Omental fat pad (tissue), 4 donors: ENCODE data around the gene NCAPG2. TPM values are rescaled to one million over a fixed set of nuclear protein-coding genes. Genes with fewer than 3 reads are reported as not detected.

Source experiments
- ATAC-seq: fragments of 150-250 bp; one replicate; pipeline ENCODE4 v1.9.1; 2016; ENCODE audit warnings: mild to moderate bottlenecking, moderate library complexity; ENCODE audit not compliant: low FRiP score
- DNase-seq: peaks from one replicate; pipeline ENCODE4 v3.0.0-alpha.2; 2019; ENCODE audit warnings: low spot score
- total RNA-seq, 4 donors: library from RNA; depleted of rRNA; stranded (reverse); fragments of >200 nt; gene quantifications; one replicate each; pipeline ENCODE4 v1.1.0, GENCODE V29; 2016
- TF ChIP-seq, protein P1 (sequence below), 3 donors: fragments of 450-650 bp; IDR thresholded peaks; one replicate each; pipeline ENCODE4 v1.5.1; 2016 to 2017; ENCODE audit warnings: antibody characterized with exemption in 3 of 3, mild to moderate bottlenecking in 3 of 3, moderate library complexity in 2 of 3

NCAPG2 gene
- total RNA-seq, 4 donors from 2014 or later = 5.0 to 9.4 (median 8.7) TPM

DNA sequence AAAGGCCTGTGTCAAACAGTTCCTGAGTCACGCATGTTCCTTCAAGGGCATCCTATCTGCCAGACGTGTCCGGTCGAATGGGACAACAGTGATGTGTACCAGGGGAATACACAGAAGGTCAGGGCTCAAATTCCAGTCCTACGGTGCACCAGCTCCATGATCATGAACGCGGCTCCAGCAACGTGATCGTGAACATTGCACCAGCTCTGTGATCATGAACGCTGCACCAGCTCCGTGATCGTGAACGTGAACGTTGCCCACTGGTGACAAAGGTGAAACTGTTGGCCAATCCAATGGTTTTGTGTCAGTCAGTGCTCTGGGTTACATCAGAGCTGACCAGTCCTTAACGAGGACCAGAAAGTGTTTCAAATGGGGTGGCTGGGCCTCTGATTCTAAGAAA is 112.7 kb downstream of the NCAPG2 start:
- TF ChIP-seq, protein P1, sequence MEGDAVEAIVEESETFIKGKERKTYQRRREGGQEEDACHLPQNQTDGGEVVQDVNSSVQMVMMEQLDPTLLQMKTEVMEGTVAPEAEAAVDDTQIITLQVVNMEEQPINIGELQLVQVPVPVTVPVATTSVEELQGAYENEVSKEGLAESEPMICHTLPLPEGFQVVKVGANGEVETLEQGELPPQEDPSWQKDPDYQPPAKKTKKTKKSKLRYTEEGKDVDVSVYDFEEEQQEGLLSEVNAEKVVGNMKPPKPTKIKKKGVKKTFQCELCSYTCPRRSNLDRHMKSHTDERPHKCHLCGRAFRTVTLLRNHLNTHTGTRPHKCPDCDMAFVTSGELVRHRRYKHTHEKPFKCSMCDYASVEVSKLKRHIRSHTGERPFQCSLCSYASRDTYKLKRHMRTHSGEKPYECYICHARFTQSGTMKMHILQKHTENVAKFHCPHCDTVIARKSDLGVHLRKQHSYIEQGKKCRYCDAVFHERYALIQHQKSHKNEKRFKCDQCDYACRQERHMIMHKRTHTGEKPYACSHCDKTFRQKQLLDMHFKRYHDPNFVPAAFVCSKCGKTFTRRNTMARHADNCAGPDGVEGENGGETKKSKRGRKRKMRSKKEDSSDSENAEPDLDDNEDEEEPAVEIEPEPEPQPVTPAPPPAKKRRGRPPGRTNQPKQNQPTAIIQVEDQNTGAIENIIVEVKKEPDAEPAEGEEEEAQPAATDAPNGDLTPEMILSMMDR (IDR thresholded peaks at IDR 0.05) = no peak
- no peak for ATAC-seq
- no peak for DNase-seq

DNA sequence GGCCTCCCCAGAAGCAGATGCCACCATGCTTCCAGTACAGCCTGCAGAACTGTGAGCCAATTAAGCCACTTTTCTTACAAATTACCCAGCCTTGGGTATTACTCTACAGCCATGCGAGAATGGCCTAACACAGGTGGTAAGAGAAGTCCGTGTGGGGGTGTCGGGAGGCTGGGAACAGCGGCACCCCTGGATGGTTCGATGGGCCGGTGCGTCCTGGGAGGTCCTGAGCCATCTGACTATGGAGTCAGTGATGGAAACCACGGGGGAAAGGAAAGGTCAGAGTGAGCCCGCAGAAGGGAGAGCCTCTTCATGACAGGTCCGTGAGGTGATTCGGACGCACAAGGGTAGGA is 114.4 kb downstream of the NCAPG2 start:
- ATAC-seq (no peak), DNase-seq (no peak)

DNA sequence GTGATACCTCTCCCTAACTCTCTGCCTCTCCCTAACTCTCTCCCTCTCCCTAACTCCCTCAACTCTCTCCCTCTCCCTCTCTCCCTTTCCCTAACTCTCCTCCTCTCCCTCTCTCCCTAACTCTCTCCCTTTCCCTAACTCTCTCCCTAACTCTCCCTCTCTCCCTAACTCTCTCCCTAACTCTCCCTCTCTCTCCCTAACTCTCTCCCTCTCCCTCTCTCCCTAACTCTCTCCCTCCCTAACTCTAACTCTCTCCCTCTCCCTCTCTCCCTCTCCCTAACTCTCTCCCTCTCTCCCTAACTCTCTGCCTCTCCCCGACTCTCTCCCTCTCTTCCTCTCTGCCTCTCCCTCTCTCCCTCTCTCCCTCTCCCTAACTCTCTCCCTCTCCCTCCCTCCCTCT is 115.0 kb downstream of the NCAPG2 start:
- TF ChIP-seq, protein P1 (IDR thresholded peaks at IDR 0.05) = no peak
- ATAC-seq (no peak), DNase-seq (no peak)

More for the DNA sequence above, 114.4 kb downstream of the NCAPG2 start:
- TF ChIP-seq, protein P1 (IDR thresholded peaks at IDR 0.05) = no peak

- ATAC-seq (no peak), DNase-seq (no peak)
- TF ChIP-seq, protein P1 (IDR thresholded peaks at IDR 0.05) = no peak
Observed at GRCh38 chr7:158588878-158589442, 115.6 kb downstream of the NCAPG2 start.

DNA sequence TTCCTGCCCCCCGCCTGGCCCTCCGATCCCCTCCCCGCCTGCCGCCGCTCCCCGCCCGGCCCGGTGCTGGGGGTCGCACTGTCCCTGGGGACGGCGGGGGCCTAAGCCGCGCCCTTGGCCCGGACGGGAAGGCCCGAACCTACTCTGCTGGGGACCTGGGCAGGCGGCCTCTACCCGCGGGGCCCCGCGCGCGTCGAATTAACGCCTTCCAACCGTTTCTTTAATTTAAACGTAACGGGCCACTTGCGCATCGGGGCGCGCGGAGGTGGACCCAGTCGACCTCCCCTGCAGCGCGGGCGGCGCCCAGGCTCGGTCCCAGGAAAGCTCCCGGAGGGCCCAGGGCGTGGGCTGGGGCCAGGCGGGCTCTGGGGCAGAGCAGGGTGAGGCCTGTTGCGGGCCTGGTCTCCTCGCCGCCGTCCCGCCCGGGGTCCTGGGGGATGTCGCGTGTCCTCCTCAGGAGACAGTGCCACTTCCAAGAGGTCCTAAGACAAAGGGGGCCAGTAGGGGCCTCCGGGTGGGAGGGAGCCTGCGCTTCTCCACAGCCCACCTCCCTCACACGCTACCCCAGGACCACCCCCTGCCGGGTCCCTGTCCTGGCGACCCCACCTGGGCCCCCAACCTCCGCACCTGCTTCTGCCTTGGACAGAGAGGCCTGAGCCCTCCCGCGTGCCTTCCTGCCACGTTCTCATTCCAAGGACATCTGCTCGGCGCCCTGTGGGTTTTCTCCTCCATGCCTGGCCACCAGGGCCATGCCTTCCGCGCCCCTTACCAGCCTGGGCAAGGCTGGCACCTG is 116.3 kb downstream of the NCAPG2 start:
- TF ChIP-seq, protein P1 (IDR thresholded peaks at IDR 0.05) = no peak
- ATAC-seq (peak; percentile 21), DNase-seq (no peak)

GRCh38 chr7:158587162-158588084 is 117.2 kb downstream of the NCAPG2 start, which contains the start of gene PTPRN2:
PTPRN2 (minus strand) TSS chr7:158587823.
- no peak for DNase-seq
- ATAC-seq = peak; percentile 82
- TF ChIP-seq, protein P1 (IDR thresholded peaks at IDR 0.05) = no peak
